HG03439 (cell line): ENCODE measurements around the gene UBASH3B.
"Not testable (repeated sequence)": the region's sequence is repeated elsewhere in the genome, so short reads cannot be mapped to it uniquely, and the experiment has no call there.

Source experiments
- ATAC-seq: cut with Tn5 transposase; IDR thresholded peaks from one replicate; pipeline ENCODE4 v1.9.1; 2021; ENCODE audit warnings: mild to moderate bottlenecking, moderate library complexity; ENCODE audit not compliant: unreplicated experiment

UBASH3B gene

DNA sequence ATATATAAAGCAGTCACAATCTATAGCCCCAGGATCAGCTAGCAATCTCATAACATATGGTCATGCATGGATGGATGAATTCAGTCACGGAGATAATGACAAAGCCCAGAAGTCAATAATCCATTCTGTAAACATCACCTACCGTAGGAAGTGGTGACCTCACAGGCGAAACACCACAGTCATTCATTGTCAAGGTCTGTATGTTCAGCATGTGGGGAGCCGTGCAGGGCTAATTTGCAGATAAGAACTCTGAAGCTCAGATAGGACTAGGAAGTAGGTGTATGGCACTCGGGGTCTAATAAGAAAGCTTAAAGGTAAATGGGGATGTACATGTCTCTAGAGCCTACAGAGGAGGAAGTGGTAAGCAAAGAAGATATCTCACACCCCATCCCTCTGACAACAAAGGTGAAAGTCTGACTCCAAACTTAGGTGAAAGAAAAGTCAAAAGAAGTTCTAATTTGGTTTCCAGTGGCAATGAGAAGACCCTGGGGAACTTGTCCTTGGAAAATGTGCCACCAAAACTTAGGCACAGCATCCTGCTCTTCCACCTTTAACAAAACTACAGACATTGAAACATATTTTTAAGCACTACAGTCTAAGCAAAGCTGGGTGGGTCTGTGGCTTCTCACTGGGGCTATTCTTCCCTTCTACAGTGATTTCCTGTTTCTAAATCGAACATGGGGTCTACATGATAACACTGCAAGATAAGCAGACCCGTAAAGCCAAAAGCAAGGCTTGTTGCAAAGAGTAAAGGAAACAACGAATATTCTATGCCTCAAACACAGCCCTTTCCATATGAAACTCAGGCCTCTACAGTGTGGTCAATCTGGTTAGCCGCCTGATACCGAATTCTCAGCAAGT lies 188.0 kb downstream of the UBASH3B start:
- no peak for ATAC-seq

DNA sequence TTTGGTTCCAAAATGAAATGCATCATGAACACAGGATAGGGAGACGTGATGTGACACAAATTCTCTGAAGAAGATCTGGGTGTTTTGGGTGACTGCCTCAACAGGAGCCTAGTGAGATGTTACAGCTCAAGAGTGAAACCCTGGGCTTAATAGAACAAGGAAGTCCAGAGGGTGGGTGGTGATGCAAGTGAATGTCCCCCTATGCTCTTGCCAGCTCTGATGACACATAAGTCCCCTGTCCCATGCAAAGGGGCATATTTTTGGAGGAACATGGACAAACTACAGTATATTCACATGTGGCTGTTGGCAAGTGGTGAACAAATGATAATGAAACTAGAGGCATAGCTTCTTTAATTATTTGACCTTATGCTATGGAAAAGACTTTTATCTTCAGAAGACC lies 191.9 kb downstream of the UBASH3B start:
- no peak for ATAC-seq

DNA sequence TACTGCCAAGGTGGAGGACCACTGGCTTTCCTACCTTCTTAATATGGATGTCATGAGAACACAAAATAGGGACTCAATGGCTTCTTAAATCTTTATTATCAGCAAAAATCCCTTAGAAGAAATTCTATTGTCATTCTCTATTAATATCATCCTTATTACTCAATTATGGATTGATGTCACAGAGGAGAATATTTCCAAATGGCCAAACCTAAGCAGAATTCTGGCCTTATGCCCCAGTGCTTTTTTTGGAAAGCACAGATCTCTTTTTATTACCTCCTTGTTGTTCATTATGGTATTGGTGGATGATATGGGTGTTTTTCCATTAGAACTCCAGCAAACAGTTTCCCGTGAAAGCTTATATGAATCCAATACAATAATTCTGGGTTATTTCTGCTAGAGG lies 192.7 kb downstream of the UBASH3B start:
- no peak for ATAC-seq

DNA sequence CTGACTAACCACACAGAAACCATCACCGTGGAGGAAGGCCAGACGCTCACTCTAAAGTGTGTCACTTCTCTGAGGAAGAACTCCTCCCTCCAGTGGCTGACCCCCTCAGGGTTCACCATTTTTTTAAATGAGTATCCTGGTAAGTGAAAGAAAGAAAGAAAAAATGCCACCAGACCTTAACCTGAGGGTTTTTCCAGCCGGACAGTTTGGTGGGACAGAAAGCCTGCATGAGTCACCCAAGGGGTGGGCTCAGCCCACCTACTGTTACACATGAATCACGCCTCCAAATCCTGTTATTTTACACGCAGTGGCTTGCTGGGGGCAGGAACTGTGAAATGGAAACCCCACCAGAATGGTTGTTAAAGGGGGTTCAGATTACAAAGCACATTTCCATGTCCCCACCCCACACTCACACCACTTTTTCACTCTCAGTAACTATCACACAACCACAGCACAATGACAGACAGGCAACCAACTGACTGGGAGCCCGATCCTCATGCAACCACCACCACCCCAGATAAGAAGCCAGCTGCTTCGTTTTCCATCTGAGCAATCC lies 194.6 kb downstream of the UBASH3B start:
- ATAC-seq = no peak

DNA sequence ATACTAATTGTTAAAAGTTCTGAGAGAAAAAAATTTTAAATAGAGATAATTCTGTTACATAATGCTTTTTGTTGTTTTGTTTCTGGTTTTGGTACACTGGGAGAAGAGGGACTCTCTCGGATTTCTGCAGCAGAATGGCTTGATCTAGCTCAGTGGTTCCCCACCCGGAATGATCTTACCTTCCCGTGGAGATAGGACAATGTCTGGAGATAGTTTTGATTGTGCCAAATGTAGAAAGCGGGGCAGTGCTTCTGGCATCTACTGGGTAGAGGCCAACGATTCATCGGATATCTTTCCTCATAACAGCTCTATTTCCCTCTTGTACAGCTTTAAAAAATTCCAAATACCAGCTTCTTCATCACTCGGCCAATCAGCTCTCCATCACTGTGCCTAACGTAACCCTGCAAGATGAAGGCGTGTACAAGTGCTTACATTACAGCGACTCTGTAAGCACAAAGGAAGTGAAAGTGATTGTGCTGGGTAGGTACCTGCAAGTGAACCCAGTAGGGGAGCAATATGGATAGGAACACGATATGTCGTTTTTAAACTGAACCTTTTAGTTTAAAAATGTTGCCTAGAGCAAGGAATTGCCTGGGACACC lies 195.9 kb downstream of the UBASH3B start:
- ATAC-seq = no peak

DNA sequence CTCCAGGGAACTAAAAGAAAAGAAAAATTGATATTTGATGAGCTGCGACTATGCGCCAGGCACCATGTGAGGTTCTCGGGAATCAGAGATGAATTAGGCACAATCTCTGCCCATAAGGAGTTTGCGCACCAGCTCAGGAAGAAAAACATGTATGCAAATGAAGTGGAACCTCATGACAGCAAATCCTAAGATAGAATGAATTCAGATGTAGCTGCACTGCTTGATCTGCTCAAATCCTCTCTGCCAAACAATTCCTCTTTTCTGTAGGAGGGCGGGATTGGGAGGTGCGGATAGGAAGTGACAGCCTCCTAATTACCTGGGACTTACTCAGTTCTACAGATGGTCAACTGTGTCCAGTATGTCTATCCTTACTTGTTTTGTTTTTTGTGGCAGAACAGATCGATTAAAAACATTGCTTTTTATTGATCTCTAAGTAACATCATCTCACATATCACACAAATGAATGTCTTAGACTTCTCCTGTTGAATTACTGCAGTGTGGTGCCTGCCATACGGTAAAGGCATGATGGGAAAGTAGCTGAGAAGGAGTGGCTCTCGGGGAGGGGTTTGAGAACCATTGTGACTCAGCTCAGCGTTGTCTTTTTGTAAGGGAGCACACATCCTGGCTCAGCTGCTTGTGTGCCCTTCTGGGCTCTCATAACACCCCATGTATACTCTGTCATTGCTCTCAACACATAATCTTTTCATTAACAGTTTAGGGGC lies 196.7 kb downstream of the UBASH3B start:
- ATAC-seq = no peak

DNA sequence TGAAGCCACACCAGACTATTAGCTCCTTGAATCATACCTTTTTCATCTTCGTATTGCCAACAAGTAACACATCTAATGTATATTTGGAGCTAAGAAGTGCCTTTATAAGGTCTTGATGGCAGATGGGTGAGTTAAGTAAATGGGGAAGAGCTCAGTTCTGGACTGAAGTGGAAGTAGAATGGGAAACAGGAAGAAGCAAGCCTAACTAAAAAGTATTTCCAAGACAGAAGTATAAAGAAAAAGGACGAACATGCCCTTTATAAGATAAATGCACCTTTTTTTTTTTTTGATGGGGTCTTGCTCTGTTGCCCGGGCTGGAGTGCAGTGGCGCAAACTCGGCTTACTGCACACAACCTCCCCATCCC lies 197.3 kb downstream of the UBASH3B start:
- ATAC-seq = no peak

DNA sequence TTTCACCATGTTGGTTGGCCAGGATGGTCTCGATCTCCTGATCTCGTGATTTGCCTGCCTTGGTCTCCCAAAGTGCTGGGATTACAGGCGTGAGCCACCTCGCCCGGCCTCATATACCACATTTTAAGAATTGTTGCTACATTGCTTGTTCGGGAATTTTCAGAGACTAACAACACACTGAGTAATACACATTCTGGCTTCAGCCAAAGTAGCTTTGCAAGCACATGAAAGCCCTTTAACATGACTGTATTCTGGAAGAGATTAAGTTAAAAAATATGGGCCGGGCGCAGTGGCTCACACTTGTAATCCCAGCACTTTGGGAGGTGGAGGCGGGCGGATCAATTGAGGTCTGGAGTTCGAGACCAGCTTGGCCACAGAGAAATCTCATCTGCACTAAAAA lies 197.7 kb downstream of the UBASH3B start:
- ATAC-seq = no peak

DNA sequence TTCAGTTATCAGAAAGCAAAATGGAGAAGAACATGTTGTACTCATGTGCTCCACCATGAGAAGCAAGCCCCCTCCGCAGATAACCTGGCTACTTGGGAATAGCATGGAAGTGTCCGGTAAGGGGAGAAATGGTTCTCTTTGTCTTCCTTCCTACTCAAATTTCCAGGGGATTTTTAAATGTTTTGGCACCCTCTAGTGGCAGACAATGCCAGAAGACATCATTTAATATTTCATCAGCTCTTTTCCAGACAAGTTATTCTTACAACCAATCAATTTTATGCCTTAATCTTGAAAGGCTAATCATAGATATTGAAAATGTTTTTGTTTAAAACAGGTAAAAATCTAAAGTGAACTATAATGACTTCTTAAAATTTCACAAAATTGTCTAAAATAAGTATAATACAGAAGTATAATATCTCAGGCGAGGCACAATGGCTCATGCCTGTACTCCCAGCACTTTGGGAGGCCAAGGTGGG lies 198.5 kb downstream of the UBASH3B start:
- no peak for ATAC-seq

DNA sequence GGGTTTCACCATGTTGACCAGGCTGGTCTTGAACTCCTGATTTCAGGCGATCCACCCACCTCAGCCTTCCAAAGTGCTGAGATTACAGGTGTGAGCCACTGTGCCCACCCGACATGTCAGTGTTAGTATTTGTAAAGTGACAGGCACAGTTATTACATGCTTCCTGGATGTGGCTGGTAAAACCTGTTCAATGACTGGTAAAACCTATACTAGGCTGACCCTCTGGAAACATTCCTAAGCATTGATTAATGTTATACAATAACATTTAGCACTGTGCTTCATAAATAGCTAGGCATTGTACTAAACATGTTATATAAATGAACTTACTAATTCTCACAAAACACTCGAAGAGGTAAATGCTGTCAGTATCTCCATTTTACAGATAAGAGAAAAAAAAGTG lies 206.1 kb downstream of the UBASH3B start:
- no peak for ATAC-seq

DNA sequence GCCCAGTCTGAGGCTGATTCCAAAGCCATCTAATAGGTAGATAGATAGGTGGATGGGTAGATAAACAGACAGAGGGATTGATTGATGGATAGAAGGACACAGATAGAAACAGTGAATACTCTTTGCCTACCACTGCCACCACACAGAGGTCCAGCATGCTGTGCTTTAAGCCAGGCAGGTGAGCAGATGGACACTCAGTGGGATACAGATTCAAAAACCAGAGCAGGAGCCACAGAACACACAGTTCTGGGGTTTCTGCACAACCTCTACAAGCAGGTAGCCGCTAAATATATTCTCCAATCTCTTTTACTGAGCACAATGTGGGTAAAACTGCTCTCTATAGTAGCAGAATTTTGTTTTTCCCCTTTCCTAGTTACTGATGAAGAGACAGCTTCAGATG lies 206.6 kb downstream of the UBASH3B start:
- no peak for ATAC-seq

DNA sequence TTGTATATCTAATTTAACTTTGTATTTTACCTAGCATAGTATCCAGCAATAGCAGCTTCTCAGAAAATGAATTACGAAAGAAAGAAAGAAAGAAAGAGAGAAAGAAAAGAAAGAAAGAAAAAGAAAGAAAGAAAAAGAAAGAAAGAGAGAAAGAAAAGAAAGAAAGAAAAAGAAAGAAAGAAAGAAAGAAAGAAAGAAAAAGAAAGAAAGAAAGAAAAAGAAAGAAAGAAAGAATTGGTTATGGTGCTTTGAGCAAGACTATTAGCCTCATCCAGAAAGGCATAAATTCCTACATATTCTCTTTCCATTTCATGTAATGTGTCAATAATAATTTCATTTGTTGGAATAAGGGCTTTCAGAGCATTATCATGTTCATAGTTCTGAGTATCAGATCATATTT lies 207.6 kb downstream of the UBASH3B start:
- ATAC-seq = not testable (repeated sequence)

DNA sequence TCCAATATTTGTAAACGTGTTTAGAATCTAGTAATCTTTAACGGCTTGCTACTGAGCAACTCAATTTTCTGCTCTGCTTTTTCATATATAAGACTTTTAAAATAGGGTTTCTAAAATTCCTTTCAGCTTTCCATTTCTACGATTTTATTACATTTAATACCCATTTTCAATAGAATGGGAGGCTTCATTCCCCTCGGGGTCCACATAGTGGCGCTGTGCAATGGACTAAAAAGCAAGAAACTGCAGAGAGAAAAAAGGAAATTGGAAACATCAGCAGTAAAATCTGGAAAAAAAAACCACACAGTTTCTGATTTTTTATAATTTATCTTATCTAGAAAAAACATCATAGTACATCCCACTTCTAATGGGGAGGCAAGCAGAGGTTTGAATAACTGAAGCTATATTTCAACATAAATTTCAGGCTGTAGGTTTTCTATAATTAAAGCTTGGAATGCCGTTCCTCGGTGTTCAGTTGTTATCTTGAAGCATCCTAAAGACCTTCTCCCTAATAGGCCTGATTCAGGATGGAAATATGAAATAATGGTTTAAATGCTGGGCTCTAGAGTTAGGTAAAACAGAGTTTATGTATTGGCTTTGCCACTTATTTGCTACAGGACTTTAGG lies 208.3 kb downstream of the UBASH3B start:
- no peak for ATAC-seq
